Esophagus muscularis mucosa (tissue), 4 donors: Measurements from ENCODE around the gene ATP6V1F. TPM values are rescaled to one million over a fixed set of nuclear protein-coding genes. Genes with fewer than 3 reads are reported as not detected.

Experiments
- DNase-seq: peaks from one replicate; pipeline ENCODE4 v3.0.0-alpha.2; 2017; ENCODE audit errors: extremely low spot score
- H3K27ac ChIP-seq, 4 donors: fragments of 200-600 bp; sonication (generic); replicated peaks in 1 of 4; 1 replicate in 3 of 4; 2 replicates in 1 of 4; pipeline ENCODE4 v1.5.1; 2016 to 2019; ENCODE audit warnings: mild to moderate bottlenecking in 1 of 4
- H3K27me3 ChIP-seq, 4 donors: fragments of 200-600 bp; sonication (generic); one replicate each; pipeline versions ENCODE4 v1.5.1 to v1.6.0; 2016 to 2019
- H3K36me3 ChIP-seq, 4 donors: fragments of 200-600 bp; sonication (generic); one replicate each; pipeline ENCODE4 v1.5.1; 2016 to 2019
- H3K4me1 ChIP-seq, 4 donors: fragments of 200-600 bp; sonication (generic); one replicate each; pipeline ENCODE4 v1.5.1; 2016 to 2019
- H3K4me3 ChIP-seq, 4 donors: fragments of 200-600 bp; sonication (generic); 1 replicate in 2 of 4; 2 replicates in 2 of 4; pipeline ENCODE4 v1.5.1; 2016 to 2019; ENCODE audit warnings: mild to moderate bottlenecking in 4 of 4, moderate library complexity in 1 of 4
- H3K9me3 ChIP-seq, 4 donors: fragments of 200-600 bp; sonication (generic); 1 replicate in 3 of 4; 2 replicates in 1 of 4; pipeline ENCODE4 v1.5.1; 2016 to 2019
- CTCF ChIP-seq, 3 experiments: fragments of 200-600 bp in 2 of 3; fragments of 450-650 bp in 1 of 3; sonication (generic) in 2 of 3; IDR thresholded peaks; one replicate each; pipeline ENCODE4 v1.5.1; 2017 to 2019; ENCODE audit warnings: antibody characterized with exemption in 3 of 3, mild to moderate bottlenecking in 2 of 3, moderate library complexity in 1 of 3
- EP300 ChIP-seq: sonication (generic); formaldehyde crosslinking; IDR thresholded peaks from one replicate; pipeline ENCODE4 v1.6.1; 2017; ENCODE audit warnings: antibody characterized with exemption
- POLR2A ChIP-seq: fragments of 450-650 bp; IDR thresholded peaks from one replicate; pipeline ENCODE4 v1.6.1; 2017; ENCODE audit warnings: antibody characterized with exemption, moderate library complexity, mild to moderate bottlenecking, low read depth
- POLR2AphosphoS5 ChIP-seq, 2 donors: sonication (generic); formaldehyde crosslinking; IDR thresholded peaks; one replicate each; pipeline ENCODE4 v1.6.1; 2017; ENCODE audit warnings: antibody characterized with exemption in 2 of 2
- WGBS: methylation state at CpG from one replicate; pipeline ENCODE4 v1.1.5; 2018; 5-methylcytosine and 5-hydroxymethylcytosine counted together
- intact Hi-C: fragments of 100-400 bp; cut with DNase I; formaldehyde crosslinking; loops from one replicate; pipeline ENCODE4 v1.15.1; 2023
- total RNA-seq, 4 donors: library from RNA; depleted of rRNA; stranded (reverse); fragments of >200 nt; gene quantifications; one replicate each; pipeline versions ENCODE4 v1.1.0 to v1.2.1, GENCODE V29; 2016

ATP6V1F gene
- total RNA-seq, 4 donors from 2014 or later: 74.3 to 108 (median 91.9) TPM

GRCh38 chr7:128887169-128888038 lies 24.7 kb downstream of the ATP6V1F start:
- WGBS: 85% methylated on average over 5 of the region's 7 CpGs
- TF ChIP-seq EP300 (no peak), CTCF (IDR thresholded peaks at IDR 0.05) (no peak), POLR2A (no peak), POLR2AphosphoS5 (IDR thresholded peaks at IDR 0.05) (no peak)
- intact Hi-C loops: no loop called here
- no peak for DNase-seq
- Histone ChIP-seq H3K9me3 (no peaks in the 10 kb centered on the region), H3K4me1 (peaks cover 0 to 19% (median 14%) of the 10 kb centered on the region in 4 donors), H3K27ac (no peak overlapping the region), H3K4me3 (no peak overlapping the region), H3K36me3 (no peaks in the 10 kb centered on the region), H3K27me3 (peaks cover 0 to 67% (median 12%) of the 10 kb centered on the region in 4 donors)

GRCh38 chr7:128888039-128888755 lies 25.5 kb downstream of the ATP6V1F start:
- Histone ChIP-seq H3K9me3 (no peaks in the 10 kb centered on the region), H3K27me3 (peaks cover 0 to 67% (median 12%) of the 10 kb centered on the region in 4 donors), H3K4me3 (no peak overlapping the region), H3K27ac (no peak overlapping the region), H3K4me1 (peaks cover 0 to 19% (median 14%) of the 10 kb centered on the region in 4 donors), H3K36me3 (no peaks in the 10 kb centered on the region)
- no peak for DNase-seq
- intact Hi-C loops: no loop called here
- TF ChIP-seq CTCF (IDR thresholded peaks at IDR 0.05) (no peak), POLR2AphosphoS5 (IDR thresholded peaks at IDR 0.05) (no peak), POLR2A (no peak), EP300 (no peak)
- 98% methylated on average over 7 of the region's 7 CpGs for WGBS

GRCh38 chr7:128888756-128889095 lies 26.1 kb downstream of the ATP6V1F start:
- no peak for DNase-seq
- WGBS: 83% methylated on average over 11 of the region's 11 CpGs
- TF ChIP-seq EP300 (no peak), CTCF (IDR thresholded peaks at IDR 0.05) (no peak)

GRCh38 chr7:128889121-128889520 lies 26.5 kb downstream of the ATP6V1F start:
- Histone ChIP-seq H3K27ac (no peak overlapping the region), H3K4me3 (no peak overlapping the region), H3K36me3 (no peaks in the 10 kb centered on the region), H3K27me3 (peaks cover 0 to 67% (median 12%) of the 10 kb centered on the region in 4 donors), H3K4me1 (peaks cover 0 to 14% (median 10%) of the 10 kb centered on the region in 4 donors), H3K9me3 (no peaks in the 10 kb centered on the region)
- intact Hi-C loops: no loop called here
- TF ChIP-seq POLR2A (no peak), POLR2AphosphoS5 (IDR thresholded peaks at IDR 0.05) (no peak), CTCF (IDR thresholded peaks at IDR 0.05) (no peak), EP300 (no peak)
- WGBS: 75% methylated on average over 8 of the region's 8 CpGs
- no peak for DNase-seq

More at GRCh38 chr7:128888756-128889095, 26.1 kb downstream of the ATP6V1F start:
- H3K9me3 ChIP-seq: no peaks in the 10 kb centered on the region
- no peak overlapping the region for H3K4me3 ChIP-seq
- H3K36me3 ChIP-seq: no peaks in the 10 kb centered on the region
- peaks cover 0 to 16% (median 13%) of the 10 kb centered on the region in 4 donors for H3K4me1 ChIP-seq
- H3K27me3 ChIP-seq: peaks cover 0 to 67% (median 12%) of the 10 kb centered on the region in 4 donors
- intact Hi-C loops: no loop called here
- no peak overlapping the region for H3K27ac ChIP-seq
